Left lobe of liver (tissue), 2 donors: ENCODE data around the gene PPP1R11. TPM values are rescaled to one million over a fixed set of nuclear protein-coding genes. Genes with fewer than 3 reads are reported as not detected.

ENCODE experiments used
- ATAC-seq: fragments of 200-7000 bp; cut with Tn5 transposase; one replicate; pipeline ENCODE4 v1.9.1; 2020; ENCODE audit warnings: mild to moderate bottlenecking, moderate library complexity
- DNase-seq: peaks from one replicate; pipeline ENCODE4 v3.0.0-alpha.2; 2020; ENCODE audit warnings: low spot score
- total RNA-seq: library from RNA; stranded (reverse); gene quantifications from one replicate; pipeline ENCODE4 v1.2.1, GENCODE V29; 2021
- donor health status: DM: no; HTN: no; CAD: no; lungs with moderate emphysema.
- donor health status: DM: no; HTN: yes; CAD: no.

Gene PPP1R11
- total RNA-seq, 1 donor from 2014 or later = 21.7 TPM

DNA sequence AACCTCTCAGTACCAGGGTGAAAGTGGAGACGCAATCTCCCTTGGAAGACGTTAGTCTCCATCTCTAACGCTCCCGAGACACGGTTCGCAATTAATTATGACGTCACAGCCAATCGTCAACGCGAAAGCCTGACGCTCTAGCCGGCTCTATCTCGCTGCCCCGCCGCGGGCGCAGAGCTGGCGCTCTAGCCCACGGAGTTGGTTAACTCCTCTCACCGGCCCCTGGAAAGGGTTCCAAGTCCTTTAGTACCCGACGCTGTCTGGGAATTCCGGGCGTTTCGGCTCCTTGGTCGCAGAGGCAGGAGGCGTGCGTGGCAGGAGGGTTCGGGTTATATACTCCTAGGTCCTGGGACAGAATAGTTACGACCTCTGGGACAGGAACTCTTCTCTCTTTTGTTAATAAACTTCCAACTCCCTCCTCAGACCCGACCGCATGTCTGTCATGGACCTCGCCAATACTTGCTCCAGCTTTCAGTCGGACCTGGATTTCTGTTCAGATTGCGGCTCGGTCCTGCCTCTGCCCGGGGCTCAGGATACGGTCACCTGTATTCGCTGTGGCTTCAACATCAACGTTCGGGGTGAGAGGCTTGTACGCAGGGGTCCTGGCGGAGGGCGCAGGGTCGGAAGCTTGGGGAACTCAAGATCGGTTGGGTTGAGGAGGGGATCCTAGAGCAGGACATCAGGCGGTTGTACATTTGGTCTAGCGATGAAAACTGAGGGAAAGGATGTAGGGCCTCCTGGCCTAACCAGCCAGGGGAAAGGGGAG, 5.7 kb upstream of the PPP1R11 start, which contains the start of gene POLR1H:
Gene POLR1H (plus strand): TSS at position 174 of the 766 bp plus-strand sequence. CDS start 260 bp downstream, at position 434.
- ATAC-seq = peak; percentile 98

DNA sequence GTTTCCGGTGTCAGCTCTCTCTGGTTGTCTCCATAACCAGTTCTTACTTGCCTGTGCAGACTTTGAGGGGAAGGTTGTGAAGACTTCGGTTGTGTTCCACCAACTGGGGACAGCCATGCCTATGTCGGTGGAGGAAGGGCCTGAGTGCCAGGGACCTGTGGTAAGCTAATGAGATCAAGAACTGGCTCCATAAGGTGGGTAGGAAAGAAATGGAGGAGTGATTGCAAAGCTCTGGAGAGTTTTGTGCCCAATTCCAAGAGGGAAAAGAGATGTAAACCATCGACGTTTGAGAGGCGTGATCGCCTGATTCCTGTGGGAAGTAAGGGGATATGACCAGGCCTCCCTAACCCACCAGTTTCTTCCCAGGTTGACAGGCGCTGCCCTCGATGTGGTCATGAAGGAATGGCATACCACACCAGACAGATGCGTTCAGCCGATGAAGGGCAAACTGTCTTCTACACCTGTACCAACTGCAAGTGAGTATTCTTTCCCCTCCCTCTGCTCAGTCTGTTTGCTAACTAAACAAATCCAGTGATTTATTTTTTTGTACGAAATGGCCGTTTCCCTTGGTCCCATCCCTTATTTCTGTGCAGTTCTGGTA, 5.0 kb upstream of the PPP1R11 start:
- ATAC-seq = no peak
- no peak for DNase-seq

More for the DNA sequence above, 5.7 kb upstream of the PPP1R11 start, which contains the start of gene POLR1H:
- peak; percentile 94 for DNase-seq

DNA sequence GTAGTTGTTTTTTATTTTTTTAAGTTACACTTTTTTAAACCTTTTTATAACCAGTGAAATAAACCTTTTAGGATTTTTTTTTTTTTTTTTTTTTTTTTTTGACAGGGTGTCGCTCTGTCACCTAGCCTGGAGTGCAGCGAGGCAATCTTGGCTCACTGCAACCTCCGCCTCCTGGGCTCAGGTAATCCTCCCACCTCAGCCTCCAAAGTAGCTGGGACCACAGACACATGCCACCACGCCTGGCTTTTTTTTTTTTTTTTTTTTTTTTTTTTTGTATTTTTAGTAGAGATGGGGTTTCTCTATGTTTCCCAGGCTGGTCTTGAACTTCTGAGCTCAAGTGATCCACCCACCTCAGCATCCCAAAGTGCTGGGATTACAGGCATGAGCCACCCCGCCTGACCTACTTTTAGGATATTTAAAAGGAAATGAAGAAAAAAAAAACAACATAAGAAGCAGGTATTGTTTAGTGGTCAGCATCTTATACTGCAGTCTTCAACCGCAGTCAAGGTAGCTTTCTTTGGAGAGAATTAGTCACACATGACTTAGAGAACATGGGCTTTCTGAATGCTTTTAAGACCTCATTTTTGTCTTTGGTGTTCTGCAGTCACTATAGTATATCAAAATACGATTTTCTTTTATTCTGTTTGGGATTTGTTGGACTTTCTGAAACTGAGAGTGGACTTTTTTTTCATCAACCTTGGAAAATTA, 4.4 kb upstream of the PPP1R11 start:
- ATAC-seq = no peak

GRCh38 chr6:30063315-30063714, 3.7 kb upstream of the PPP1R11 start:
- no peak for DNase-seq
- ATAC-seq = no peak

More for the DNA sequence above, 4.4 kb upstream of the PPP1R11 start:
- no peak for DNase-seq

DNA sequence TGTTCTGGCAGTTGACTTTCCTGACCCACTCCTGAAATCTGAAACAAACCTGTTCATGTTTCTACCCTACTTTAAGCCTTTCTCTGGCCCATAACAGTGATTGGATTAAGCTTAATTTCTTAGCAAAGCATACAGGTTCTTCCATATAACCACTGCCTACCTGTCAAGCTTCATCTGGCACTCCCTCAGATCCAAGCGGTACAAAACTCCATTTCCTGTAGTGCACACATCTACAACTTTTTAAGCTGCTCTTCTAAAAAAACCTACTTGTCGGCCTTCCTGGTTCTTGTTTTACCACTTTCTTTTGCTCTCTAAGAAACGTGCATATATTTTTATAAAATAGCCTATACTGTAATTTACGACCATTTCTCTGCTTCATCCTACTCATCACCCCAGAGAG, 916 bp upstream of the PPP1R11 start:
- DNase-seq (no peak), ATAC-seq (no peak)

DNA sequence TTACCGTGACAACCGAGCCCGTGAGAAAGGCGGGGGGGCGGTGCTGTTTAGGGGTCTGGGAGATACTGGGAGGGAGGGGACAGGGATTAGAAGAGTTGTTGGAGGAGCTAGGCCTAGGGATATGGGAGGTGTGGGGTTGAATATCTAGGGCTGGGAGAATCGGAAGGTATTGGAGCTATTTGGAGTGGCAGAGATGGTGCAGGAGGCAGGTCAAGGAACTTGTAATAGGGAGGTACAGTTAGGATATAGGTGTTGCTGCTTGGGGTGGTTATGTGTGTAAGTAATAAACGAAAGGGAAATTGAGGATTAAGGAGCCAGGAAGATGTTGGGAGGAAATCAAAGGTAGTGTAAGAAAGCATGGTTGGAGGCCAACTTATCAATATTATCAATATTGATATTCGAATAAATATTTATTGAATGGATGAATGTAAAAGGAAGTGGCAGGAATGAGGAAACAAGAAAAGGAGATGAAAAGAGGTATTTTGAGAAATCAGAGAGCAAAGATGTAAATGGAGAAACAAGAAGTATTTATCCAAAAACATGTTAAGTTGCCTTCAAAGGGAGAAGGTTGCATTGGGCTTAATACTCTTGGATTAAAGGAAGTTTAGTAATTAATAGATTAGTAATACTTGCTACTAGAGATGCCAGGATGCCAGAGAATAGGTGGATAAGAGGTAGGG, 602 bp downstream of the PPP1R11 start:
- ATAC-seq = no peak
- no peak for DNase-seq

DNA sequence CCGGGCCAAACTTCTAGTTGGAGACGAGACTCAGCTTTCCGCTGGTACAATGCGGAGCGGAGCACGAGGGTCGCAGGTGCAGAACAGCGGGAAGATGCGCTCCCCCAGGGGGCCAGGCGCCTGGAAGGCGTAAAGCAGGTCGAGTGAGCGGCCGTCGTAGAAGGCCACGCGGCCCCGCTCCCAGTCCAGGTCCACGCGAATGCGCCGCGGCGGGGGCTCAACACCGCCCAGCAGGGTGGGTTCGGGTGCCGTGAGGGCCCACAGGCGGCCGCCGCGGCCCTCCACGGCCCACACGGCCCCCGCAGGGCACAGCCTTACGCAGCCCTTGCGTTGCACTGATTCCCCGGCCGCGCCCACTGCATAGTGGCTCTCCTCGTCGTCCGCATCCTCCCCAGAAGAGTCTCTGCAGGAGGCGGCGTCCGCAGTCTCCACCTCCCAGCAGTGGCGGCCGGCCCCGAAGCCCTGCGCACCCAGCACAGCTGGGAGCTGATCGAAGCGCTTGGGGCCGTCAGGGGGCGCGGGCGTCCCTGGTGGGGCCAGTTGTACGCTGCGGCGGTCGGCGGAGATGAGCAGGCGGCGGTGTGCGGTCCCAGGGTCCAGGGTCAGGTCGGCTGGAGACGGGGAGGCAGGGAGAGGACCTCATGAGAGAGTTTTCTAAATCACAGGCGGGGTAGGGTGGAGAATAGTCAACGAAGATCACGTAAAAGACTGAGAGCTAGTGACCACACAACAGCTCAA, 4.3 kb downstream of the PPP1R11 start:
- DNase-seq = no peak
- ATAC-seq = no peak

DNA sequence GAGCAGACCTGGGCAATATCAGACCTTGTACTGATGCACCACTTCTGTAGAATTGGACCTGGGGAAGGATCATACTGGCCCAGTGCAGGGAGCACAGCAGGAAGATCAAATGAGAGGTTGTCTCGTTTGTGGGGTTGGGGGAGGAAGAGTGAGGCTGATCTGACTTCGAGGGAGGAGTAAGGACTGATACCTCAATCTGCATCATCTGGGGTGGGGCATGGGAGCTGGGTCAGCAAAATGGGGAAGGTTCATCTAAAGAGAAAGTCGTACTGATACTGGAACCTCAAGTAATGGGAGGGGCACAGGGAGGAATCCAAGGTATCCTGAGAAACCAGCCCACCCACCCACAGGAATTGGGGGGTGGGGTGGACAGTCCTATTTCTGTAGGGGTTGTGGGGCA, 4.9 kb downstream of the PPP1R11 start:
- ATAC-seq (no peak), DNase-seq (no peak)

DNA sequence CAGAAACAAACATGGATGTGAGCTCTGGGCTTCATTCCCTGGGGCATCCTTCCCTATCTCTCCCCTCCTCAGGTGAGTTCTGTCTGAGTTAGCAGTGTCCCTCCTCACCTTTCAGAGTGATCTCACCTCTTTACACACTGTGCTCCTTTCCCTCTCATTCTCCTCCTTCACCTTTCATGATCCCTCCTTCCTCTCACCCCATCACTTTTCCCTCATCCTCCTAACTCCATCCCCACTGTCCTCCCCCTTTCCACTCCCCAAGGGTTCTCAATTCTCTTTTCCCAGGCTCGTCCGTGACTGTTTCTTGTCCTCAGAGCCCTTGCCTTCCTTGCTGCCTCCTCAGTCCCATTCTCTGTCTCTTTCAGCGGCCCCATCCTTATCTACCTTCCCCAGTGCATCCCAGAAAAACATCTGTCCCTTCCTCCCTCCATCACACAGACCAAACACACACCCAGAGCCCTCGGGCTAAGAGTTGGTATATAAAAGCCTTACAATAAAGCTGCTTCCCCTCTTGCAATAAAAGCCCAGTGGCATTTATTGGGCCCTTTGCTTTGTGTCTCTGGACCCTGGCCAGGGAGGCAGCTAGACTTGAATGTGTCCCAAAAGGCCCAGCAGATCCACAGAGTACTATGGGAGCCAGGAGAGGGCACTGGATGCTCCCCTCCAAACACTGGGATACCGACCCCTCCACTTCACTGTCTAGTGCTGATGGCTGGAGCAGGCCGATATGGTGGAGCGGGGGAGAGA, 6.7 kb downstream of the PPP1R11 start:
- ATAC-seq = no peak
- DNase-seq = no peak

DNA sequence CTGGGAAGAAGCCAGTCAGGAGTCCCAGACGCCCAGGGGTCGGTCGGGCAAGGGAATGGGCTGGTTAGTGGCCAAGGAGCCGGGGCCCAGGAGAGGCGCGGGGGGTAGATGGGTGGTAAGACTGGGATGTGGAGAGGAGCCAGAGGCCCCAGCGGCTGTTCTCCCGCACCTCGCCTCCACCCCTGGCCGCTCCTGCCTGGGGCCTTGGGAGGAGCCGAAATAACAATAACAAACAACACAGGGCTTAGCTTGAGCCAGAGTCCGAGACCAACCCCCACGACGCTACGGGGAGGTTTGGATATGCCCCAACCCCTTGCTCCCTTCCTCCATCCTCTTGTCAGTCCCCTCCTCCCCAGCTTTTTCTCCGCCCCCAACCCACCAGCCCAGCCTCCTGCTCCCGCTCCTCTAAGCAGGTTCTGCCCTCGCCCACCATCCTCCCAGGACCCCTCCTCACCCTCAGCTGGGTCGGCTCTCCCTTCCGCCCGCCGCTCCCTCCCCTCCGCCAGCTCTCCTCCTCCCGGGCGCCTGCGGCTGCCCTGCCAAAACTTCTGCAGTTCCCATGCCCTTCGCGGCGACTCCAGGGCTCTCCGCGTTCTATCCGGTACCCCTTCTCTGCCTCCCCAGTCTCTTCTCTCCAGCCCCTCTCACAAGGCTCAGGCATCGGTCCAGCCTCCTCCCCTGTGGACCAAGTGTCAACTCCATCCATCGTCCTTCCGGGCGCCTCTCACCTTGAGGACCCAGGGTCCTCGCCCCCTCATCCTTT, 7.5 kb downstream of the PPP1R11 start:
- no peak for DNase-seq
- no peak for ATAC-seq

DNA sequence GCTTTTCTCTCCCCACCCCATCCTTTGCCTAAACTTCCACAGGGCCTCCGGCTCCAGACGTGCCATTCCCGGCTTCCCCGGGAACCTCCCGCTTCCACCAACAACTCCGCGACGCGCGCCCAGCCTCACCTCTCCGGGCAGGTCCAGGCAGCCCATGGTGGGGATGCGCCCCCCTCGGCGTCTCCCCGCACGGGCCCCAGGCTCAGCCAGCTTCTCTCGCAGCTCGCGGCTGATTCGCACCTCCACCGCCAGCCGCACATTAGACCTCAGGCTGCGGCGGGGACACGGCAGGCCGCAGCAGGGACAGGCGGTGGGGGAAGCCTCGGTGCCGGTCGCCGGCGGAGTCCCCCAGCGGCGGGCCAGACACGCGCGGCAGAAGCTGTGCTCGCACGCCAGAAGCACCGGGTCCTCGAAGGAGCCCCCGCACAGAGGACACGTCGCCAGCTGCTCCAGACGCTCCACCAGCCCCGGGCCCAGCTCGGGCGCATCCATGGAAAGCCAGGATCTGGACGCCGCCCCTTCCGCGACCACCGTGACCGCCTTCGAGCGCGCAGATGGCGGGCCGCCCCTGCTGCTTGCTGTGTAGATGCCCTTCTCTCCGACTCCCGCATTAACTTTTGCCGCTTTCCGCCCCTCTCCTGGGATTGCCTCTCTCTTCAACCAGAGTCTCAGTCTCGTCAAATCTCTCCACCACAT, 8.2 kb downstream of the PPP1R11 start, which contains the start of gene RNF39:
Gene RNF39 (minus strand): TSS at position 676 of the 696 bp plus-strand sequence. CDS start 184 bp downstream, at position 492.
- DNase-seq = no peak
- ATAC-seq = peak; percentile 26

- ATAC-seq (peak; percentile 67), DNase-seq (no peak)
These were observed 9.1 kb downstream of the PPP1R11 start for GRCh38 chr6:30075790-30076732.

GRCh38 chr6:30077218-30077617, 10.2 kb downstream of the PPP1R11 start:
- no peak for DNase-seq
- ATAC-seq = no peak

GRCh38 chr6:30087876-30088275, 20.9 kb downstream of the PPP1R11 start:
- no peak for DNase-seq
- no peak for ATAC-seq

- ATAC-seq (no peak), DNase-seq (no peak)
These were observed 24.8 kb downstream of the PPP1R11 start for GRCh38 chr6:30091577-30092381.

DNA sequence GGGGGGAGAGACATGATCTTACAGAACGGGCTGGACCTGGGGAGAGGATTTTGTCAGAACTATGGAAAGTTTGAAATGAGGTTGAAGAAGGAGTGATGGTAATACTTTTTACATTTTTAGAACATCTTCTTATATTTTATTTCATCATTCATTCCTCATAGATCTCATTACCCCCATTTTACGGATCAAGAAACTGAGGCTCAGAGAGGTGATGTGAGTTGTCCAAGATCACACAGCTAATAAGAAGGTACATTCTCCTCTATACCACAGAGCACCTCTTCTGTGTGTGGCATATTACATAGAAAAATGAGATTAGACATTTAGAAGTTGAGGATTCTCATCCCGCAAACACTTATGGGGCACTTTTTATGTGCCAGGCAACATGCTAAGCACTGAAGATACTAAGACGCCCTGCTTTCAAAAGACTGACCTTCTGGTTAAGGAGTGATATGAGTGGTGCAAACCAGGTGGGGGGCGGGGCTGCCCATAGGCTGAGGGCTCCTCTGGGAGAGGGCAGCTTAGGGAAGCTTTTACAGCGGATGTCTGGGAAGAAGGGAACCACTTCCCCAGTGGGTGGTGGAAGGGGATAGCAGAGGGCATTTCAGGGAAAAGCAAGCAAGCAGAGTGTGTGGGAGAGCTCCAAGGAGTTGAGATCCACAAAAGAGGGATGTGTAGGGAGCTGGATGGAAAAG, 26.0 kb downstream of the PPP1R11 start:
- ATAC-seq (no peak), DNase-seq (no peak)
